HG03442 (cell line): ENCODE data around the gene RNF222.
"Not testable (repeated sequence)": the region's sequence is repeated elsewhere in the genome, so short reads cannot be mapped to it uniquely, and the experiment has no call there.

ENCODE experiments used
- ATAC-seq: cut with Tn5 transposase; IDR thresholded peaks from one replicate; pipeline ENCODE4 v1.9.1; 2021; ENCODE audit warnings: mild to moderate bottlenecking, moderate library complexity; ENCODE audit not compliant: unreplicated experiment

Gene RNF222

GRCh38 chr17:8382052-8382879, 15.4 kb downstream of the RNF222 start:
- ATAC-seq = no peak

- no peak for ATAC-seq
These were observed 17.6 kb downstream of the RNF222 start for GRCh38 chr17:8380049-8380448.

GRCh38 chr17:8378117-8378516, 19.5 kb downstream of the RNF222 start:
- not testable (repeated sequence) for ATAC-seq

- ATAC-seq = no peak
These were observed 20.2 kb downstream of the RNF222 start for GRCh38 chr17:8377422-8377821.

DNA sequence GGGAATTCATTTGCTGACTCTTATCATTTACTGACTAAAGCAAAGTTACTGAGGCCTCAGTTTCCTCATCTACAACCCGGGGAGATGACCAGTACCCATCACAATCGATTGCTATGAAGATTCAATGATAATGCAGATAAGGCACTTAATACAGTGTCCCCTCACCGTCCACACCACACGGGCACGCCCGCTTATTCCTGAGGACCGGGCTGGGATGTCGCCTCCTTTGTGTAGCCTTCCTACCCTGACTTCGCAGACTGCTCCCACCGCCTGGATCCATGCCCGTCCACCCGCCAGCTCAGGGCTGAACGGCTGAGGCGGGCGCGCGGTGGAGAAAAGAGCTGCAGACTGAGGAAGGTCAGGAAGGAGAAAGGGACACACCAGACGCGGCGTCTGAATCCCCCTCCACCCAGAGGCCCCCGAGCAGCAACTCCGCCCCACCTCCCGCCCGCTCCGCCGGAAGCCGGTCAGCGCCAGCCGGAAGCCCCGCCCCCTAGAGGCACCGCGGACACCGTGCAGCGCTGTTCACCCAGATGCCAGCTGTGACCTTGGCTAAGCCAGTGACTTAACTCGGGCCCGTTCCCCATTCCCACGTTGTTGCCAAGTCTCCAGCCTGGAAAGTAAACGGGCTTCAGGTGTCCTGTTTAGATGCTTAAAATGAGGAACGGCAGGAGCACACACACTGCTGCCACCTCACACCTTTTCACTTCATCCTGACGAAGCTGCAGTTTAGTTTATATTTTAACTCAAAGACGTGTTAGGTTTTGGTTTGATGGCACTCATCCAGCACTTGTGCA, 21.2 kb downstream of the RNF222 start, which contains the start of gene KRABD2:
KRABD2 (minus strand) TSS at position 434 of the 797 bp plus-strand sequence.
- ATAC-seq = peak; percentile 87

DNA sequence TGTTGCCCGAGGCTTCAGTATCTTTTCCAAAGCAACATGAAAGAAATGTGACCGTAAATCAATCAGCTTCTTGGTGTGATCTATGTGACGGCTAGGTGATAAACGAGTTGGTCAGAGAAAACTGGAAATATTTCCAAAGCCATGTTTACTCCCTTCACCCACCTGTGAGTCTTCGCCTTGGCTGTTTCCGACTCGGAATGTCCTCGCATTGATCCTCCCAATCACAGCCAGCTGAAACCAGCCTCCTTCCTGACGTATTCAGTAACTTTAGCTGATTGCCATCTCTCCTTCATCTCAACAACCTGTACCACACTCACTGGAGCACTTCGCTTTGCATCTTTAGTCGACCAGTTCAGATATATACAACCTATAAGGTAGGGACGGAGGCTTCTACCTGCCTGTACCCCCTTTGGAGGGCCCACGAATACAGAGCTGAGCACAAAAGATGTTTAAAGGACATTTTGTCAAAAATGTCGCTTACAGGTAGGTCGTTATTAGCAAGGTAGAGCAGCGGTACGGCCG, 21.8 kb downstream of the RNF222 start:
- ATAC-seq = no peak

- not testable (repeated sequence) for ATAC-seq
These were observed 23.8 kb downstream of the RNF222 start for GRCh38 chr17:8373856-8374255.

DNA sequence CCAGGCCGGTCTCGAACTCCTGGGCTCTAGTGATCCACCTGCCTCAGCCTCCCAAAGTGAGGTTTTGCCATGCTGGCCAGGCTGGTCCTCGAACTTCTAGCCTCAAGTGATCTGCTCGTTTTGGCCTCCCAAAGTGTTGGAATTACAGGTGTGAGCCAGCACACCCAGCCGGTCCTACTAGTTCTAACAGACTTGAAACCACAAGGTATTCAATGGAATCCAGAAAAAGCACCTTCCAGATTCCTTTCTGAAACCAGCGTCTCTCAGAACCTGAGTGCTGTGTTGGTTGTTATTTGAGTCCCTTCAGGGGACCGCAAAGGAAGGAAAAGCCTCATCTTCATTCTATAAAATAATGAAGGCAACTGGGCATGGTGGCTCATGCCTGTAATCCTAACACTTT, 25.2 kb downstream of the RNF222 start:
- ATAC-seq = no peak

DNA sequence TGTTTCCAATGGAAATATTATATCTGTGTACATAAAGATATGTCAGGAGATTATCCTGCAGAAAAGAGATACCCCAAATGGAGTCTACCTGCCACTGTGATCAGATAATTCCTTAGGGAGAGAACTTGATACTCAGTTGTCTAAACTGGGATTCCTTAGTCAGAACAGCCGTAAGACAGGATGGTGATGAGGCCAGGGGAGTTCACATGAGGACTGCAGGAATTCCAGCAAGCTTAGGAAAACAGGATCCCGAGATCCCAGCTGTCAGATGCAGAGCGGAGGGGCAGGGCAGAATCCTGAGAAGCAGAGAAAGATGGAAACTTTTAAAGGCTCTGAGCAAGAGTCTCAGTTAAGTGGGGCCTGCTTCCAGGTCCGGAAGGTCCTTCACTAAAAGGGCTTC, 25.8 kb downstream of the RNF222 start:
- no peak for ATAC-seq

GRCh38 chr17:8369944-8370343, 27.7 kb downstream of the RNF222 start:
- ATAC-seq = no peak

DNA sequence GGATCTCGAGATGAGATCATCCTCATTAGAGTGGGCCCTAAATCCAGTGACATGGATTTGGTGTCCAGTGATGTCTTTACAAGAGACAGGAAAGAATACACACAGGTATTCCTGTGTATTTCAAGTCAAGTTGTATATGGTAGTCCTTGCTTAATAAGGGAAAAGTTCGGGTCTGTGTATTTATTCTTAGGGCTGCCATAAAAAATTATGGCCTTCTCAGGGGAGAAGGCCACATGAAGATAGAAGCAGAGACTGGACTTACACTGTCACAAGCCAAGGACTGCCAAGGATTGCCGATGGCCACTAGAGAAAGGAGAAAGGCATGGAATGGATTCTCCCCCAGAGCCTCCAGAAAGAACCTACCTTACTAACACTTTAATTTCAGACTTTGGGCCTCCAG, 29.4 kb downstream of the RNF222 start:
- ATAC-seq = no peak

DNA sequence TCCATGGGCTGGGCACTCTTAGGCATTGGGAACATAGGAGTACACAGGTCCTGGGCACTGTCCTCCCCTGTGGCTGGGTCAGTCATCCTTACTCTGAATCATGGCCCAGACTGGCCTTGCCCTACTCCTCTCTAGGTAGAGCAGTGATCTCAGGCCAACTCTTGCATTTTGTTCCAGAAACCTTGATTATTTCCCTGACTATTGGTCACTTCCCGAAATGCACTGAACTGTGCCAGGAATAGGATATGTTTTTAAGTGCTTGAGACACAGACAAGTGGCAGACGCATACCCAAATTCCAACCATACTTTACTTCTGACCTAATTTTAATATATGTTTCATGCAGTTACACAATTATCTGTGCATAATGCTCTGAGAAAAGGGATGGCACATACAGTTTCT, 31.4 kb downstream of the RNF222 start:
- no peak for ATAC-seq

GRCh38 chr17:8365143-8365542, 32.5 kb downstream of the RNF222 start:
- no peak for ATAC-seq

GRCh38 chr17:8362651-8363332, 34.8 kb downstream of the RNF222 start:
- no peak for ATAC-seq

DNA sequence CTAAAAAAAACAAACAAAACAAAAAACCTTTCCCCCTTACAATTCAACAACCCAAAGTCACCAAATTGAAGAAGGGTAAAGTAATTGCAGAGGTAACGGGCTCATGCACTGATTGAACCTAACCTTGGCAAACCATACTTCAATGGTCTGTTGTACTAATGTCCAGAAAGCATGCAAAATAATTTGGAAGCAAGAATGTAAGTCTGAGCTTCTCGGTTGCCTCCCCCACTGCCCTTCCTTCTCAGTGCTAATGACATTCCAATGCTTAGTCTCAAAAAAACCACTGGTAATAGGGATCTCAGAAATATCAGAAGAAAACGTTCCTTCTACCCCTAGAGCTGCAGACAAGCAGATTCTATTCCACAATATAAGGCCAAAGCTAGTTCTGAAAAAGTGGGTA, 36.9 kb downstream of the RNF222 start:
- no peak for ATAC-seq

- ATAC-seq = no peak
These were observed 37.4 kb downstream of the RNF222 start for GRCh38 chr17:8360260-8360659.

GRCh38 chr17:8359769-8360168, 37.9 kb downstream of the RNF222 start:
- ATAC-seq = no peak

- ATAC-seq = no peak
These were observed 39.7 kb downstream of the RNF222 start for GRCh38 chr17:8357910-8358309.

DNA sequence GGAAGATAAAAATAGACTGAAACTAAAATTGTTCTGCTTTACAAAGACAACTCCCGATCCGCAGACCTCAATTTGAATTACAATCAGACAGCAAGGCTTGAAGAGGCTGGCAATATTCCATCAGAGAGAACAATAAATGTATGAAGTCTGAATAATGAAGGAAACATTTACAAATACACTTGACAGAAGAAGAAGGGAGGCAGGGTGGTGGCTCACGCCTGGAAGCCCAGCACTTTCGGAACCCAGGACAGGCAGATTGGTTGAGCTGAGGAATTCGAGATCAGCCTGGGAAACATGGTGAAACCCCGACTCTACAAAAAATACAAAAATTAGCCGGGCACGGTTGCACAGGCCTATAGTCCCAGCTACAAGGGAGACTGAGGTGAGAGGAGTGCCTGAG, 43.4 kb downstream of the RNF222 start:
- ATAC-seq = no peak

- no peak for ATAC-seq
These were observed 43.9 kb downstream of the RNF222 start for GRCh38 chr17:8353736-8354135.

- ATAC-seq = no peak
These were observed 47.3 kb downstream of the RNF222 start for GRCh38 chr17:8350339-8350738.
